ENCODE measurements around the gene MAP4K5. TPM values are rescaled to one million over a fixed set of nuclear protein-coding genes. Genes with fewer than 3 reads are reported as not detected.
"Not testable (repeated sequence)": the region's sequence is repeated elsewhere in the genome, so short reads cannot be mapped to it uniquely, and the experiment has no call there.

The MAP4K5 gene
- polyA plus RNA-seq, 1 donor = 37.2 TPM

GRCh38 chr14:50521912-50522341 lies 10.4 kb downstream of the MAP4K5 start:
- Histone ChIP-seq H3K27me3 (ENCODE audit: control insufficient read depth, insufficient read depth, low read length) (no peaks in the 10 kb centered on the region), H3K36me3 (ENCODE audit: control insufficient read depth, insufficient read depth, low read length) (peaks cover 2% of the 10 kb centered on the region), H3K4me3 (ENCODE audit: low read length) (no peak overlapping the region), H3K27ac (ENCODE audit: low read length) (no peak overlapping the region), H3K9me3 (ENCODE audit: control insufficient read depth, low read depth, low read length) (no peaks in the 10 kb centered on the region), H3K4me1 (ENCODE audit: control insufficient read depth, insufficient read depth, low read length) (no peaks in the 10 kb centered on the region)
- no CpG with 5 or more reads among the region's 1 CpG for WGBS (ENCODE audit: insufficient coverage, low lambda C conversion rate)
- DNase-seq = no peak

- Histone ChIP-seq H3K27me3 (ENCODE audit: control insufficient read depth, insufficient read depth, low read length) (no peaks in the 10 kb centered on the region), H3K27ac (ENCODE audit: low read length) (no peak overlapping the region), H3K4me1 (ENCODE audit: control insufficient read depth, insufficient read depth, low read length) (no peaks in the 10 kb centered on the region), H3K9me3 (ENCODE audit: control insufficient read depth, low read depth, low read length) (no peaks in the 10 kb centered on the region), H3K36me3 (ENCODE audit: control insufficient read depth, insufficient read depth, low read length) (peaks cover 2% of the 10 kb centered on the region), H3K4me3 (ENCODE audit: low read length) (no peak overlapping the region)
- no peak for DNase-seq
- WGBS (ENCODE audit: insufficient coverage, low lambda C conversion rate) = 83% methylated on average over 1 of the region's 5 CpGs
These were observed 11.2 kb downstream of the MAP4K5 start for GRCh38 chr14:50520947-50521815.

GRCh38 chr14:50516091-50516490 lies 16.3 kb downstream of the MAP4K5 start:
- H3K27ac ChIP-seq (ENCODE audit: low read length) = no peak overlapping the region
- DNase-seq = no peak
- no peak overlapping the region for H3K4me3 ChIP-seq (ENCODE audit: low read length)
- 100% methylated on average over 1 of the region's 2 CpGs for WGBS (ENCODE audit: insufficient coverage, low lambda C conversion rate)
- H3K9me3 ChIP-seq (ENCODE audit: control insufficient read depth, low read depth, low read length) = no peaks in the 10 kb centered on the region
- peaks cover 2% of the 10 kb centered on the region for H3K36me3 ChIP-seq (ENCODE audit: control insufficient read depth, insufficient read depth, low read length)
- H3K27me3 ChIP-seq (ENCODE audit: control insufficient read depth, insufficient read depth, low read length) = no peaks in the 10 kb centered on the region
- no peaks in the 10 kb centered on the region for H3K4me1 ChIP-seq (ENCODE audit: control insufficient read depth, insufficient read depth, low read length)

GRCh38 chr14:50512463-50512862 lies 19.9 kb downstream of the MAP4K5 start:
- no peak for DNase-seq
- no peak overlapping the region for H3K27ac ChIP-seq (ENCODE audit: low read length)
- 100% methylated on average over 1 of the region's 4 CpGs for WGBS (ENCODE audit: insufficient coverage, low lambda C conversion rate)

GRCh38 chr14:50510157-50510556 lies 22.2 kb downstream of the MAP4K5 start:
- Histone ChIP-seq H3K9me3 (ENCODE audit: control insufficient read depth, low read depth, low read length) (no peaks in the 10 kb centered on the region), H3K27me3 (ENCODE audit: control insufficient read depth, insufficient read depth, low read length) (no peaks in the 10 kb centered on the region), H3K4me3 (ENCODE audit: low read length) (no peak overlapping the region), H3K36me3 (ENCODE audit: control insufficient read depth, insufficient read depth, low read length) (no peaks in the 10 kb centered on the region), H3K4me1 (ENCODE audit: control insufficient read depth, insufficient read depth, low read length) (no peaks in the 10 kb centered on the region), H3K27ac (ENCODE audit: low read length) (no peak overlapping the region)
- 100% methylated on average over 1 of the region's 7 CpGs for WGBS (ENCODE audit: insufficient coverage, low lambda C conversion rate)
- no peak for DNase-seq

More at GRCh38 chr14:50512463-50512862, 19.9 kb downstream of the MAP4K5 start:
- Histone ChIP-seq H3K9me3 (ENCODE audit: control insufficient read depth, low read depth, low read length) (no peaks in the 10 kb centered on the region), H3K36me3 (ENCODE audit: control insufficient read depth, insufficient read depth, low read length) (peaks cover under 1% of the 10 kb centered on the region), H3K27me3 (ENCODE audit: control insufficient read depth, insufficient read depth, low read length) (no peaks in the 10 kb centered on the region), H3K4me3 (ENCODE audit: low read length) (no peak overlapping the region), H3K4me1 (ENCODE audit: control insufficient read depth, insufficient read depth, low read length) (no peaks in the 10 kb centered on the region)

GRCh38 chr14:50507078-50507477 lies 25.3 kb downstream of the MAP4K5 start:
- H3K9me3 ChIP-seq (ENCODE audit: control insufficient read depth, low read depth, low read length); H3K27ac ChIP-seq (ENCODE audit: low read length); H3K4me3 ChIP-seq (ENCODE audit: low read length); H3K36me3 ChIP-seq (ENCODE audit: control insufficient read depth, insufficient read depth, low read length); DNase-seq; H3K27me3 ChIP-seq (ENCODE audit: control insufficient read depth, insufficient read depth, low read length); H3K4me1 ChIP-seq (ENCODE audit: control insufficient read depth, insufficient read depth, low read length): not testable (repeated sequence)
- WGBS (ENCODE audit: insufficient coverage, low lambda C conversion rate) = no CpG with 5 or more reads among the region's 1 CpG

GRCh38 chr14:50501642-50502041 lies 30.7 kb downstream of the MAP4K5 start:
- Histone ChIP-seq H3K36me3 (ENCODE audit: control insufficient read depth, insufficient read depth, low read length) (peaks cover 8% of the 10 kb centered on the region), H3K27ac (ENCODE audit: low read length) (no peak overlapping the region), H3K9me3 (ENCODE audit: control insufficient read depth, low read depth, low read length) (no peaks in the 10 kb centered on the region), H3K27me3 (ENCODE audit: control insufficient read depth, insufficient read depth, low read length) (no peaks in the 10 kb centered on the region), H3K4me1 (ENCODE audit: control insufficient read depth, insufficient read depth, low read length) (no peaks in the 10 kb centered on the region), H3K4me3 (ENCODE audit: low read length) (no peak overlapping the region)
- no peak for DNase-seq
- WGBS (ENCODE audit: insufficient coverage, low lambda C conversion rate) = 100% methylated on average over 1 of the region's 2 CpGs

- DNase-seq = no peak
- no peaks in the 10 kb centered on the region for H3K9me3 ChIP-seq (ENCODE audit: control insufficient read depth, low read depth, low read length)
- H3K27me3 ChIP-seq (ENCODE audit: control insufficient read depth, insufficient read depth, low read length) = no peaks in the 10 kb centered on the region
- H3K27ac ChIP-seq (ENCODE audit: low read length) = no peak overlapping the region
- WGBS (ENCODE audit: insufficient coverage, low lambda C conversion rate) = 71% methylated on average over 1 of the region's 2 CpGs
- H3K4me1 ChIP-seq (ENCODE audit: control insufficient read depth, insufficient read depth, low read length) = no peaks in the 10 kb centered on the region
- peaks cover 7% of the 10 kb centered on the region for H3K36me3 ChIP-seq (ENCODE audit: control insufficient read depth, insufficient read depth, low read length)
- no peak overlapping the region for H3K4me3 ChIP-seq (ENCODE audit: low read length)
These were observed 35.0 kb downstream of the MAP4K5 start for GRCh38 chr14:50497351-50497750.

- H3K36me3 ChIP-seq (ENCODE audit: control insufficient read depth, insufficient read depth, low read length) = peaks cover 2% of the 10 kb centered on the region
- H3K27me3 ChIP-seq (ENCODE audit: control insufficient read depth, insufficient read depth, low read length) = no peaks in the 10 kb centered on the region
- H3K4me3 ChIP-seq (ENCODE audit: low read length) = no peak overlapping the region
- no CpG with 5 or more reads among the region's 3 CpGs for WGBS (ENCODE audit: insufficient coverage, low lambda C conversion rate)
- DNase-seq = no peak
- no peak overlapping the region for H3K27ac ChIP-seq (ENCODE audit: low read length)
- no peaks in the 10 kb centered on the region for H3K9me3 ChIP-seq (ENCODE audit: control insufficient read depth, low read depth, low read length)
- H3K4me1 ChIP-seq (ENCODE audit: control insufficient read depth, insufficient read depth, low read length) = no peaks in the 10 kb centered on the region
These were observed 42.5 kb downstream of the MAP4K5 start for GRCh38 chr14:50489851-50490250.

- Histone ChIP-seq H3K4me3 (ENCODE audit: low read length) (no peak overlapping the region), H3K4me1 (ENCODE audit: control insufficient read depth, insufficient read depth, low read length) (no peaks in the 10 kb centered on the region), H3K27me3 (ENCODE audit: control insufficient read depth, insufficient read depth, low read length) (no peaks in the 10 kb centered on the region), H3K9me3 (ENCODE audit: control insufficient read depth, low read depth, low read length) (no peaks in the 10 kb centered on the region), H3K27ac (ENCODE audit: low read length) (no peak overlapping the region), H3K36me3 (ENCODE audit: control insufficient read depth, insufficient read depth, low read length) (peaks cover 2% of the 10 kb centered on the region)
- no CpG with 5 or more reads among the region's 1 CpG for WGBS (ENCODE audit: insufficient coverage, low lambda C conversion rate)
- DNase-seq = no peak
These were observed 43.8 kb downstream of the MAP4K5 start for GRCh38 chr14:50488521-50488920.

- peaks cover 14% of the 10 kb centered on the region for H3K36me3 ChIP-seq (ENCODE audit: control insufficient read depth, insufficient read depth, low read length)
- WGBS (ENCODE audit: insufficient coverage, low lambda C conversion rate) = 94% methylated on average over 2 of the region's 2 CpGs
These were observed 53.3 kb downstream of the MAP4K5 start for GRCh38 chr14:50479041-50479440.

More at GRCh38 chr14:50479041-50479440, 53.3 kb downstream of the MAP4K5 start:
- Histone ChIP-seq H3K9me3 (ENCODE audit: control insufficient read depth, low read depth, low read length) (peaks cover 5% of the 10 kb centered on the region), H3K27me3 (ENCODE audit: control insufficient read depth, insufficient read depth, low read length) (no peaks in the 10 kb centered on the region), H3K27ac (ENCODE audit: low read length) (no peak overlapping the region), H3K4me1 (ENCODE audit: control insufficient read depth, insufficient read depth, low read length) (no peaks in the 10 kb centered on the region), H3K4me3 (ENCODE audit: low read length) (no peak overlapping the region)
- DNase-seq = no peak
